Cerebellar nuclear complex (tissue), 1 donor: ENCODE results near the gene FREM1.

Source experiments
- DNase-seq, 2 experiments: peaks; one replicate each; lab custom pipeline; 2025; lab: John Stamatoyannopoulos, UW

The FREM1 gene

GRCh38 chr9:14909181-14909580, 1.0 kb downstream of the FREM1 start:
- DNase-seq, result no peak

- DNase-seq, result peak in 1 of 2 experiments; percentile 46
These were observed 1.7 kb downstream of the FREM1 start for GRCh38 chr9:14908295-14909180.

GRCh38 chr9:14907696-14908095, 2.5 kb downstream of the FREM1 start:
- DNase-seq, result no peak

- no peak for DNase-seq
These were observed 2.9 kb downstream of the FREM1 start for GRCh38 chr9:14907360-14907685.

GRCh38 chr9:14906644-14907359, 3.4 kb downstream of the FREM1 start:
- DNase-seq, result no peak

GRCh38 chr9:14906000-14906399, 4.2 kb downstream of the FREM1 start:
- DNase-seq, result no peak

- DNase-seq, result no peak
These were observed 7.2 kb downstream of the FREM1 start for GRCh38 chr9:14903040-14903439.

- no peak for DNase-seq
These were observed 7.7 kb downstream of the FREM1 start for GRCh38 chr9:14902561-14902960.

GRCh38 chr9:14899815-14900193, 10.4 kb downstream of the FREM1 start:
- no peak for DNase-seq

- no peak for DNase-seq
These were observed 11.0 kb downstream of the FREM1 start for GRCh38 chr9:14899042-14899814.

GRCh38 chr9:14895806-14896205, 14.4 kb downstream of the FREM1 start:
- no peak for DNase-seq

- no peak for DNase-seq
These were observed 16.9 kb downstream of the FREM1 start for GRCh38 chr9:14893280-14893679.

- DNase-seq, result no peak
These were observed 18.9 kb downstream of the FREM1 start for GRCh38 chr9:14891332-14891731.

- no peak for DNase-seq
These were observed 20.8 kb downstream of the FREM1 start for GRCh38 chr9:14889451-14889850.

GRCh38 chr9:14888875-14889274, 21.4 kb downstream of the FREM1 start:
- DNase-seq, result no peak

- no peak for DNase-seq
These were observed 22.0 kb downstream of the FREM1 start for GRCh38 chr9:14888272-14888671.

- DNase-seq, result no peak
These were observed 23.1 kb downstream of the FREM1 start for GRCh38 chr9:14887149-14887548.

- no peak for DNase-seq
These were observed 26.8 kb downstream of the FREM1 start for GRCh38 chr9:14883310-14883944.

- DNase-seq, result no peak
These were observed 28.1 kb downstream of the FREM1 start for GRCh38 chr9:14882090-14882489.

- no peak for DNase-seq
These were observed 29.2 kb downstream of the FREM1 start for GRCh38 chr9:14881006-14881405.

- DNase-seq, result no peak
These were observed 40.1 kb downstream of the FREM1 start for GRCh38 chr9:14870090-14870489.

- no peak for DNase-seq
These were observed 40.6 kb downstream of the FREM1 start for GRCh38 chr9:14869671-14870070.
